C4-2B (cell line): ENCODE measurements around the gene THAP3.

Experiments used
- ZFX ChIP-seq: fragments of 450-650 bp; IDR thresholded peaks from 2 replicates; pipeline ENCODE4 v1.6.1; 2017
- TF ChIP-seq, protein P1 (sequence below): fragments of 450-650 bp; conservative IDR thresholded peaks from 2 replicates; pipeline ENCODE4 v1.5.1; 2017; ENCODE audit warnings: mild to moderate bottlenecking

DNA sequence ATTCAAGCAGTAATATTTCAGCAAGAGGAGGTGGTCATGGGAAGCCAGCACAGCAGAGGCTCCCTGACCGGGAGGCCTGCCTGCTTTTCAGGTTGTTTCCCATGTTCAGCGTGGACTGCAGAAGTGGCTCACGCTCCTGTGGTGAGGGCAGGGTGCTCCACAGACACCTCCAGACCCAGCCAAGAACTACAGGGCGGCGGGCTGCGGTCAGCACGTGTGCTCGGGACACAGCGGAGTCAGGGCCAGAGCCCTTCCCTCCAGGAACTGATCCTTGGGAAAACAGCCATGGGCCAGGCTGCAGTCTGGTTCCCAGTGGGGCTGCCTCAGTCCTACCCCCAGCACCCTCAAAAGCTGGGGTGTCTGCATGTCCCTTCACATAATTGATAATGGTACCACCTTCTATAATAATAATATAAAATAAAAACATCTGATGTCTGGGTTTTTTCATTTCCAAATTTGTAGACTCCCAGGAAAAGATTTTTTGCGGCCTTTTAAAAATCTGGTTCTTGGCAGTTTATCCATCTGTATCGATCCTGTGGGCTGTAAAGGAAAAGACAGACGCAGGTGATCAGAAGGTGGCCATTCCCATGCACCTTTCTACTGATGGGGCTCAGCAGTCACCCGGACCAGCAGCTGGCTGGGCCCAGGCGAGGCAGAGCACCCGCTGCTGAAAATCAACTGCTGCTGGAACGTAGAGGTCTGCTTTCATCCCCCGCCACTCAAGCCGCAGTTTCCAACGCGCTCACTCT is 10.7 kb downstream of the THAP3 start:
- TF ChIP-seq, protein P1, sequence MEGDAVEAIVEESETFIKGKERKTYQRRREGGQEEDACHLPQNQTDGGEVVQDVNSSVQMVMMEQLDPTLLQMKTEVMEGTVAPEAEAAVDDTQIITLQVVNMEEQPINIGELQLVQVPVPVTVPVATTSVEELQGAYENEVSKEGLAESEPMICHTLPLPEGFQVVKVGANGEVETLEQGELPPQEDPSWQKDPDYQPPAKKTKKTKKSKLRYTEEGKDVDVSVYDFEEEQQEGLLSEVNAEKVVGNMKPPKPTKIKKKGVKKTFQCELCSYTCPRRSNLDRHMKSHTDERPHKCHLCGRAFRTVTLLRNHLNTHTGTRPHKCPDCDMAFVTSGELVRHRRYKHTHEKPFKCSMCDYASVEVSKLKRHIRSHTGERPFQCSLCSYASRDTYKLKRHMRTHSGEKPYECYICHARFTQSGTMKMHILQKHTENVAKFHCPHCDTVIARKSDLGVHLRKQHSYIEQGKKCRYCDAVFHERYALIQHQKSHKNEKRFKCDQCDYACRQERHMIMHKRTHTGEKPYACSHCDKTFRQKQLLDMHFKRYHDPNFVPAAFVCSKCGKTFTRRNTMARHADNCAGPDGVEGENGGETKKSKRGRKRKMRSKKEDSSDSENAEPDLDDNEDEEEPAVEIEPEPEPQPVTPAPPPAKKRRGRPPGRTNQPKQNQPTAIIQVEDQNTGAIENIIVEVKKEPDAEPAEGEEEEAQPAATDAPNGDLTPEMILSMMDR, result no peak
- no peak for TF ChIP-seq ZFX
